Measurements from ENCODE around the gene MRE11.

MRE11 gene

GRCh38 chr11:94469416-94469815 lies 24.2 kb downstream of the MRE11 start:
- H3K27ac ChIP-seq (ENCODE audit: insufficient read depth, low read length, poor library complexity, severe bottlenecking), result no peak overlapping the region
- no peaks in the 10 kb centered on the region for H3K27me3 ChIP-seq (replicated peaks; ENCODE audit: control insufficient read depth, insufficient read depth, low read length, poor library complexity, severe bottlenecking)
- H3K9me3 ChIP-seq (ENCODE audit: control insufficient read depth, low read length), result no peaks in the 10 kb centered on the region
- peaks cover 9% of the 10 kb centered on the region for H3K36me3 ChIP-seq (ENCODE audit: control insufficient read depth, insufficient read depth, low read length)
- no peak overlapping the region for H3K4me3 ChIP-seq (ENCODE audit: insufficient read depth, low read depth, low read length, poor library complexity, severe bottlenecking)
- DNase-seq, result no peak
- H3K4me1 ChIP-seq (ENCODE audit: control insufficient read depth, insufficient read depth, low read length, poor library complexity, severe bottlenecking), result no peaks in the 10 kb centered on the region

- no peak for DNase-seq
- Histone ChIP-seq H3K27ac (ENCODE audit: insufficient read depth, low read length, poor library complexity, severe bottlenecking) (no peak overlapping the region), H3K4me1 (ENCODE audit: control insufficient read depth, insufficient read depth, low read length, poor library complexity, severe bottlenecking) (no peaks in the 10 kb centered on the region), H3K9me3 (ENCODE audit: control insufficient read depth, low read length) (no peaks in the 10 kb centered on the region), H3K4me3 (ENCODE audit: insufficient read depth, low read depth, low read length, poor library complexity, severe bottlenecking) (no peak overlapping the region), H3K27me3 (replicated peaks; ENCODE audit: control insufficient read depth, insufficient read depth, low read length, poor library complexity, severe bottlenecking) (no peaks in the 10 kb centered on the region), H3K36me3 (ENCODE audit: control insufficient read depth, insufficient read depth, low read length) (peaks cover 12% of the 10 kb centered on the region)
Observed at GRCh38 chr11:94459576-94459975, 34.1 kb downstream of the MRE11 start.

DNA sequence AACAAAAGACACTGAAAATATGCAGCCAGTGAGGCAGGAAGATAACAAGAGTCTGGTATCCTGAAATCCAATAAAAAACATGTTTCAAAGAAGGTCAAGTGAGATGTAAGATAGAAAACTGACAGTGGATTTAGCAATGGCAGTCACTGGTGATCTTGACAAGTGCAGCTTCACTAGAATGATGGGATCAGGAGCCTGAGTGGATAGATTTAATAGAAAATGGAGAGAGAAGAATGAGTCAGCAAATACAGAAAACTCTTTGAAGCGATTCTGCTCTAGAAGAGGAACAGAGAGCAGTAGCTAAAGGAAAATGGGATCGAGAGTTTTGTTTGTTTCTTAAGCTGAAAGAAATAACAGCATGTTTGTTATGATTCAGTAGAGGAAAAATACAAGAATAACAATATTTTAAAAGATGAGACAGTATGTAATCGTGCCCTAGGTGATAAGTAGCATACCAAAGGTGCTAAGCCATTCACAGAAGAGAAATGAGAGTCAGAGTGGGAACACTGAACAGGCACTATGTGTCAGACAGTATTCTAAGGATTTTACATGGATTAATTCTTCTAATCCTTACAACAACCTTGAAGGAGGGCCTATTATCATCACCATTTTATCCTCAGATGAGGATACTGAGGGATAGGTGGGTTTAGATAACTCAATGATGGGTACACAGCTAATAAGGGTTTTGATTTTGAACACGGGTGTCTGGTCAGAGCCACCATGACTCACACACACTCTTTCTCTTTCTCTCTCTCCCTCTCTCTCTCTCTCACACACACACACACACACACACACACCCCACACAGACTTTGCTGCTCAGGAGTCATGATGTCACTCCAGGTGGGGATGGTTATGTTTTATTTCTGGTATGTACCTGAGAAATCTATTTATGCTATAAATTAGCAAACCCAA lies 36.3 kb downstream of the MRE11 start:
- H3K36me3 ChIP-seq (ENCODE audit: control insufficient read depth, insufficient read depth, low read length), result peaks cover 12% of the 10 kb centered on the region

DNA sequence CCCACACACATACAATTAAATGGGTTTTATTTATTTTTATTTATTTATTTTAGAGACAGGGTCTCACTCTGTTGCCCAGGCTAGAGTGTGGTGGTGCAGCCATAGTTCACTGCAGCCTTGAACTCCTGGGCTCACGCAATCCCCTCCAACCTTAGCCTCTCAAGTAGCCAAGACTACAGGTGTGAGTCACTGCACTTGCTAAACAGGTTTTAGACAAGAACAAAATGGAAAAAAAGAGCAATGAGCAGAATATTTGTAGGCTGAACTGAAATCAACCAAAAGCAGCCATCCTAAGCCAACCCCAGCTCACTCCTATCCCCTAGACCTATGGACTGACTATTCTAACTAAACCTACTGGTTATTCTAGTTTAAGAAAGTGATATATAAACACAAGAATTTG lies 37.8 kb downstream of the MRE11 start:
- no peak for DNase-seq
- Histone ChIP-seq H3K9me3 (ENCODE audit: control insufficient read depth, low read length) (no peaks in the 10 kb centered on the region), H3K27ac (ENCODE audit: insufficient read depth, low read length, poor library complexity, severe bottlenecking) (no peak overlapping the region), H3K27me3 (replicated peaks; ENCODE audit: control insufficient read depth, insufficient read depth, low read length, poor library complexity, severe bottlenecking) (no peaks in the 10 kb centered on the region), H3K4me3 (ENCODE audit: insufficient read depth, low read depth, low read length, poor library complexity, severe bottlenecking) (no peak overlapping the region), H3K4me1 (ENCODE audit: control insufficient read depth, insufficient read depth, low read length, poor library complexity, severe bottlenecking) (no peaks in the 10 kb centered on the region), H3K36me3 (ENCODE audit: control insufficient read depth, insufficient read depth, low read length) (peaks cover 9% of the 10 kb centered on the region)

More for the DNA sequence above, 36.3 kb downstream of the MRE11 start:
- H3K4me3 ChIP-seq (ENCODE audit: insufficient read depth, low read depth, low read length, poor library complexity, severe bottlenecking), result no peak overlapping the region
- no peaks in the 10 kb centered on the region for H3K4me1 ChIP-seq (ENCODE audit: control insufficient read depth, insufficient read depth, low read length, poor library complexity, severe bottlenecking)
- H3K27me3 ChIP-seq (replicated peaks; ENCODE audit: control insufficient read depth, insufficient read depth, low read length, poor library complexity, severe bottlenecking), result no peaks in the 10 kb centered on the region
- H3K27ac ChIP-seq (ENCODE audit: insufficient read depth, low read length, poor library complexity, severe bottlenecking), result no peak overlapping the region
- DNase-seq, result no peak
- H3K9me3 ChIP-seq (ENCODE audit: control insufficient read depth, low read length), result no peaks in the 10 kb centered on the region

DNA sequence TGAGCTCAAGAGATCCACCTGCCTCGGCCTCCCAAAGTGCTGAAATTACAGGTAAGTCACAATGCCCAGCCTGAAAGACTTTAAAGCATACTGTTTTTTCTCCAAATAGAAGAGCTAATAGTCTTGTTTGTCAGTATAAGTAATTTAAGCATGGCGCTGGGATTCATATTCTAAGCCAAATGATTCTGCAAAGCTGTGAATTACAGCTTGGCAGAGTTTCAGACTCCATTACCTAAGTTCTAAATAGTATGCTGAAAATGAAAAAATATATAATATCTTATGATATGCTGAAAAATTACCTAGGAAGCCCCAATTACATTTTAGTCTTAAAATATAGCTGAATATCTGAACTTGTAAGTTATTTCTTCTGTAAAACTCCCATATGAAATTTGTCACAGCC lies 39.3 kb downstream of the MRE11 start:
- Histone ChIP-seq H3K27ac (ENCODE audit: insufficient read depth, low read length, poor library complexity, severe bottlenecking) (no peak overlapping the region), H3K9me3 (ENCODE audit: control insufficient read depth, low read length) (no peaks in the 10 kb centered on the region), H3K36me3 (ENCODE audit: control insufficient read depth, insufficient read depth, low read length) (no peaks in the 10 kb centered on the region), H3K27me3 (replicated peaks; ENCODE audit: control insufficient read depth, insufficient read depth, low read length, poor library complexity, severe bottlenecking) (no peaks in the 10 kb centered on the region), H3K4me3 (ENCODE audit: insufficient read depth, low read depth, low read length, poor library complexity, severe bottlenecking) (no peak overlapping the region), H3K4me1 (ENCODE audit: control insufficient read depth, insufficient read depth, low read length, poor library complexity, severe bottlenecking) (no peaks in the 10 kb centered on the region)
- DNase-seq, result no peak

- no peak overlapping the region for H3K4me3 ChIP-seq (ENCODE audit: insufficient read depth, low read depth, low read length, poor library complexity, severe bottlenecking)
- no peaks in the 10 kb centered on the region for H3K4me1 ChIP-seq (ENCODE audit: control insufficient read depth, insufficient read depth, low read length, poor library complexity, severe bottlenecking)
- no peak for DNase-seq
- H3K9me3 ChIP-seq (ENCODE audit: control insufficient read depth, low read length), result no peaks in the 10 kb centered on the region
- no peaks in the 10 kb centered on the region for H3K27me3 ChIP-seq (replicated peaks; ENCODE audit: control insufficient read depth, insufficient read depth, low read length, poor library complexity, severe bottlenecking)
- H3K27ac ChIP-seq (ENCODE audit: insufficient read depth, low read length, poor library complexity, severe bottlenecking), result no peak overlapping the region
- H3K36me3 ChIP-seq (ENCODE audit: control insufficient read depth, insufficient read depth, low read length), result peaks cover 4% of the 10 kb centered on the region
Observed at GRCh38 chr11:94452988-94453387, 40.7 kb downstream of the MRE11 start.

DNA sequence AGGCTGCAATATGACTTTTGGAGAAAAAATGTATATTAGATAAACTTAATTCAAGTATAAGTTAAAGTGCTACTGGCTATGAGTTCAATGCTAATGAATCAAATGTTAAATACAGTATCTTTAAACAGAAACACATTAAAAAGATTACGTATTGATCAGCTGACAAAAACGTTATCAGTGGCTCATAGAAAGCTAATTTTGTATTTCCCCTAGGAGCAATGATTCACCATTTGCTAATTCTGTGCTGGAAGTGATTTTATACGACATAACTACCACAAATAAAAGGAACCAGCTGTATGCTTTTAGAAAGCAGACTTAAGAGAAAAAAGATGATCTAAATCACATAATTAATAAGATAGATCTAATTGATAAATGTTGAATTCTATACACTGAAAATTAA lies 43.6 kb downstream of the MRE11 start:
- Histone ChIP-seq H3K9me3 (ENCODE audit: control insufficient read depth, low read length) (no peaks in the 10 kb centered on the region), H3K27me3 (replicated peaks; ENCODE audit: control insufficient read depth, insufficient read depth, low read length, poor library complexity, severe bottlenecking) (no peaks in the 10 kb centered on the region), H3K36me3 (ENCODE audit: control insufficient read depth, insufficient read depth, low read length) (peaks cover 8% of the 10 kb centered on the region), H3K27ac (ENCODE audit: insufficient read depth, low read length, poor library complexity, severe bottlenecking) (no peak overlapping the region), H3K4me3 (ENCODE audit: insufficient read depth, low read depth, low read length, poor library complexity, severe bottlenecking) (no peak overlapping the region), H3K4me1 (ENCODE audit: control insufficient read depth, insufficient read depth, low read length, poor library complexity, severe bottlenecking) (no peaks in the 10 kb centered on the region)
- no peak for DNase-seq

DNA sequence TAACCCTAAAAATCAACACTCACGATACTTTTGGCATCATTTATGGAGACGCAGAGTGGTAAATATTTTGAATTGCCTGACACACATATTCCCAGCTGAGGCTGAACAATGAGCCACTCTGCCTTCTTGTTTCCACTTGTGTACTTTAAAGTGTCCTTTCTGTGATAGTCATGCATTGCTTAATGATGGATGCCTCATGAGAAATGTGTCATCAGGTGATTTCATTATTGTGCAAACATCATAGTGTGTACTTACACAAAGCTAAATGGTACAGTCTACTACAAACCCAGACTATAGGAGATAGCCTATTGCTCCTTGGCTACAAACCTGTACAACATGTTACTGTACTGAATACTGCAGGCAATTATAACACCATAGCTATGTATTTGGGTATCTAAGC lies 44.2 kb downstream of the MRE11 start:
- H3K27me3 ChIP-seq (replicated peaks; ENCODE audit: control insufficient read depth, insufficient read depth, low read length, poor library complexity, severe bottlenecking), result no peaks in the 10 kb centered on the region
- H3K4me3 ChIP-seq (ENCODE audit: insufficient read depth, low read depth, low read length, poor library complexity, severe bottlenecking), result no peak overlapping the region
- H3K36me3 ChIP-seq (ENCODE audit: control insufficient read depth, insufficient read depth, low read length), result peaks cover 9% of the 10 kb centered on the region
- H3K27ac ChIP-seq (ENCODE audit: insufficient read depth, low read length, poor library complexity, severe bottlenecking), result no peak overlapping the region
- no peak for DNase-seq
- no peaks in the 10 kb centered on the region for H3K9me3 ChIP-seq (ENCODE audit: control insufficient read depth, low read length)
- H3K4me1 ChIP-seq (ENCODE audit: control insufficient read depth, insufficient read depth, low read length, poor library complexity, severe bottlenecking), result no peaks in the 10 kb centered on the region

GRCh38 chr11:94449029-94449428 lies 44.6 kb downstream of the MRE11 start:
- no peaks in the 10 kb centered on the region for H3K9me3 ChIP-seq (ENCODE audit: control insufficient read depth, low read length)
- H3K4me3 ChIP-seq (ENCODE audit: insufficient read depth, low read depth, low read length, poor library complexity, severe bottlenecking), result no peak overlapping the region
- H3K36me3 ChIP-seq (ENCODE audit: control insufficient read depth, insufficient read depth, low read length), result peaks cover 14% of the 10 kb centered on the region
- no peak for DNase-seq
- H3K4me1 ChIP-seq (ENCODE audit: control insufficient read depth, insufficient read depth, low read length, poor library complexity, severe bottlenecking), result no peaks in the 10 kb centered on the region
- H3K27ac ChIP-seq (ENCODE audit: insufficient read depth, low read length, poor library complexity, severe bottlenecking), result no peak overlapping the region
- no peaks in the 10 kb centered on the region for H3K27me3 ChIP-seq (replicated peaks; ENCODE audit: control insufficient read depth, insufficient read depth, low read length, poor library complexity, severe bottlenecking)

DNA sequence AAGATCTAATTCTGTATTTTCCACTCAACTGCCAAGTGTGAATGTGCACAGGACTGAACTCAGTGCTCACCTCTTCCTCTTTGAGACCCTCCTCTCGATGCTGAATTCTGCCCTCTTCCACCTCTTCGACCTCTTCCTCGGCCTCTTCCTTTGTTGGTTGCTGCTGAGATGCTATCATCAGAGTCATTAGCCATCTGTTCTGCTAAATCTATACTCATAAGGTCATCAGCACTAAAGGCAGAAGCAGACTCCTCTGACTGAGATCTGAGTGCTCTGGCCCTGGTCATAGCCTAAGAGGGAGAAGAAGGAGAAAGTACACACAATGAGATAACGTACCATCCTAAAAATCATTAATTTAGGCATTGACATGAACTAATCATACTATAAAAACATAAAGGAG lies 46.5 kb downstream of the MRE11 start:
- no peak for DNase-seq
- H3K27me3 ChIP-seq (replicated peaks; ENCODE audit: control insufficient read depth, insufficient read depth, low read length, poor library complexity, severe bottlenecking), result no peaks in the 10 kb centered on the region
- H3K4me3 ChIP-seq (ENCODE audit: insufficient read depth, low read depth, low read length, poor library complexity, severe bottlenecking), result no peak overlapping the region
- peaks cover 25% of the 10 kb centered on the region for H3K36me3 ChIP-seq (ENCODE audit: control insufficient read depth, insufficient read depth, low read length)
- no peaks in the 10 kb centered on the region for H3K9me3 ChIP-seq (ENCODE audit: control insufficient read depth, low read length)
- H3K27ac ChIP-seq (ENCODE audit: insufficient read depth, low read length, poor library complexity, severe bottlenecking), result no peak overlapping the region
- H3K4me1 ChIP-seq (ENCODE audit: control insufficient read depth, insufficient read depth, low read length, poor library complexity, severe bottlenecking), result no peaks in the 10 kb centered on the region

Measured in effector memory CD4-positive, alpha-beta T cell (primary cell).